Activated T-cell treated with anti-CD3 and anti-CD28 coated beads, Interleukin-2, amount 50 U/mL, for 1 hour (primary cell): Measurements from ENCODE around the gene GNPDA1.

Source experiments
- DNase-seq: peaks from one replicate; pipeline ENCODE4 v3.0.0-alpha.2; 2020

GNPDA1 gene

DNA sequence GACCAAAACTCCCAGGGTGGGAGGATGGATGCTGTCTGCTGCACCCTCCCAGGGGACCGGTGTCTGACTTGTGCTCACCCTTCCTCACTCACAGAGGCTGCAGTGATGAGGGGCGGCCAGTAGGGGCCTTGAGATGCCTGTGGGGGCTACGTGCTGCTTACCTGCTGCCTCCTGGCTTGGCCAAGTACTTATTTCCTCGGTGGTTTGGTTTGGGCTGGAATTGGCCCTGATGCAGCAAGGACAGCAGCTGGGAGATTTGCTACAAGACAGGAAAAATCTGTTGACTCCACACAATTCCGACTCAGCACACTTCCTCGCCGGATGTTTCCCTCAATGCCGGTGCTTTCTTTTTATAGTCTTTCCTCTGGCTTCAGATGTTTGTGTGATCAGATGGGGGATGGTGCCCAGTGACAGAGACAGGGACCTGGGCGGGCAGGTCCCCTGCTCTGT is 61.5 kb downstream of the GNPDA1 start:
- peak; percentile 44 for DNase-seq
